ENCODE results near the gene BNIP3. TPM values are rescaled to one million over a fixed set of nuclear protein-coding genes. Genes with fewer than 3 reads are reported as not detected.

BNIP3 gene
- total RNA-seq, 1 donor from 2014 or later, result 88.9 TPM

DNA sequence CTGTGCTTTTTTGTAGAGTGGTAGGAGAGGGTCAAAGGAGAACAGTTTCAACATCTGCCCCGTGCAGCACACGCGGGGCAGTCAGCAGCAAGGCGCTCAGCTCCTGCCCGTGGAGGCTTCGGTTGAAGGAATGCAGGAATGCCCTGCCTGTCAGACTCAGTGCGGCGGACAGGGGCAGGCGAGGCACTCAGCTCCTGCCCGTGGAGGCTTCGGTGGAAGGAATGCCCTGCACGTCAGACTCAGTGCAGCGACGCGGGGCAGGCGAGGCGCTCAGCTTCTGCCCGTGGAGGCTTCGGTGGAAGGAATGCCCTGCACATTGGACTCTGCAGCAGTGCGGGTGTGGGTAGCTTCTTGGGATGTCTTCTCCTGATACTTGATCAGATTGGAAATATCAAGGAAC lies 43.9 kb downstream of the BNIP3 start:
- H3K27ac Mint-ChIP-seq (ENCODE audit: unreplicated experiment), result no peak overlapping the region
- peak; percentile 58 for DNase-seq (ENCODE audit: low spot score)
- no peak overlapping the region for H3K4me3 Mint-ChIP-seq (ENCODE audit: unreplicated experiment)
- no peaks in the 10 kb centered on the region for H3K9me3 Mint-ChIP-seq (ENCODE audit: low read depth)
- peaks cover 22% of the 10 kb centered on the region for H3K36me3 Mint-ChIP-seq (ENCODE audit: low read depth)
- no peaks in the 10 kb centered on the region for H3K27me3 Mint-ChIP-seq (ENCODE audit: low read depth)
- TF ChIP-seq, protein P1, sequence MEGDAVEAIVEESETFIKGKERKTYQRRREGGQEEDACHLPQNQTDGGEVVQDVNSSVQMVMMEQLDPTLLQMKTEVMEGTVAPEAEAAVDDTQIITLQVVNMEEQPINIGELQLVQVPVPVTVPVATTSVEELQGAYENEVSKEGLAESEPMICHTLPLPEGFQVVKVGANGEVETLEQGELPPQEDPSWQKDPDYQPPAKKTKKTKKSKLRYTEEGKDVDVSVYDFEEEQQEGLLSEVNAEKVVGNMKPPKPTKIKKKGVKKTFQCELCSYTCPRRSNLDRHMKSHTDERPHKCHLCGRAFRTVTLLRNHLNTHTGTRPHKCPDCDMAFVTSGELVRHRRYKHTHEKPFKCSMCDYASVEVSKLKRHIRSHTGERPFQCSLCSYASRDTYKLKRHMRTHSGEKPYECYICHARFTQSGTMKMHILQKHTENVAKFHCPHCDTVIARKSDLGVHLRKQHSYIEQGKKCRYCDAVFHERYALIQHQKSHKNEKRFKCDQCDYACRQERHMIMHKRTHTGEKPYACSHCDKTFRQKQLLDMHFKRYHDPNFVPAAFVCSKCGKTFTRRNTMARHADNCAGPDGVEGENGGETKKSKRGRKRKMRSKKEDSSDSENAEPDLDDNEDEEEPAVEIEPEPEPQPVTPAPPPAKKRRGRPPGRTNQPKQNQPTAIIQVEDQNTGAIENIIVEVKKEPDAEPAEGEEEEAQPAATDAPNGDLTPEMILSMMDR (IDR thresholded peaks at IDR 0.05), result no peak
- H3K4me1 Mint-ChIP-seq (ENCODE audit: low read depth), result peaks cover 20% of the 10 kb centered on the region

DNA sequence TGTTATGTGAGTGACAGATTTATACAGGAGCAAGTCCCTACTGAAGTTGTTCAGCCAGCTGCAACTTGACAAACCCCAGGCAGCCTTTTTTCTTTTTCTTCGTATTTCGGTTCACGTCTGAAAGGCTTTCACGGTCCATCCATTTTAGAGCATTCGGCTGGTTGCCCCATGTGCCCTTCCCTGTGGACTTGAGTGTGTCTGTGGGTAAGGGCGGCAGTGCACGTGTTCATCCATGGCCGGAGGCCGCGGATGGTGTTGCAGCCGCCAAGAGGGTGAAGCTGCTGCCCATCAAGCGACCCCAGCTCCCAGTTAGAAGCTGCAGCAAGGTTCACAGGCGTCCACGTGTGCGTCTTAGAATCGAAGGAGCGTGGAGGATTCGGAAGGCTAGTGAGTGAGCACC lies 45.0 kb downstream of the BNIP3 start:
- Mint-ChIP-seq H3K36me3 (ENCODE audit: low read depth) (peaks cover 22% of the 10 kb centered on the region), H3K27me3 (ENCODE audit: low read depth) (no peaks in the 10 kb centered on the region), H3K4me1 (ENCODE audit: low read depth) (peaks cover 23% of the 10 kb centered on the region), H3K9me3 (ENCODE audit: low read depth) (no peaks in the 10 kb centered on the region), H3K4me3 (ENCODE audit: unreplicated experiment) (no peak overlapping the region), H3K27ac (ENCODE audit: unreplicated experiment) (no peak overlapping the region)
- DNase-seq (ENCODE audit: low spot score), result peak; percentile 66
- TF ChIP-seq, protein P1 (IDR thresholded peaks at IDR 0.05), result no peak

DNA sequence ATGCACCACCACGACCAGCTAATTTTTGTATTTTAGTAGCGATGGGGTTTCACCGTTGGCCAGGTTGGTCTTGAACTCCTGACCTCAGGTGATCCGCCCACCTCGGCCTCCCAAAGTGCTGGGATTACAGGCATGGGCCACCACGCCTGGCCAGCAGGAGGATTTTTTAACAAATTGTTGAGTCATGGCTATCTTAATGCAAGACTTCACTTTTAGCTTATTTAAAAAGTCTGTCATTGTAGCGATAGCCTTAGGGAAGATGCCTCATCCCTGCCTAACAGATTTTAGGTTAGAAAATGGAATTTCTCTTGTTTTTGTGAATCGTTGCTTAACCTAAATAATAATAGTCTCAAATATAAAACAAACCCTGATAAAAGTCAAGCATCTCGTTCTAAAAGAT lies 45.4 kb downstream of the BNIP3 start:
- Mint-ChIP-seq H3K9me3 (ENCODE audit: low read depth) (no peaks in the 10 kb centered on the region), H3K27ac (ENCODE audit: unreplicated experiment) (no peak overlapping the region), H3K4me1 (ENCODE audit: low read depth) (peaks cover 27% of the 10 kb centered on the region), H3K27me3 (ENCODE audit: low read depth) (no peaks in the 10 kb centered on the region), H3K36me3 (ENCODE audit: low read depth) (peaks cover 21% of the 10 kb centered on the region), H3K4me3 (ENCODE audit: unreplicated experiment) (no peak overlapping the region)
- TF ChIP-seq, protein P1 (IDR thresholded peaks at IDR 0.05), result no peak
- no peak for DNase-seq (ENCODE audit: low spot score)

DNA sequence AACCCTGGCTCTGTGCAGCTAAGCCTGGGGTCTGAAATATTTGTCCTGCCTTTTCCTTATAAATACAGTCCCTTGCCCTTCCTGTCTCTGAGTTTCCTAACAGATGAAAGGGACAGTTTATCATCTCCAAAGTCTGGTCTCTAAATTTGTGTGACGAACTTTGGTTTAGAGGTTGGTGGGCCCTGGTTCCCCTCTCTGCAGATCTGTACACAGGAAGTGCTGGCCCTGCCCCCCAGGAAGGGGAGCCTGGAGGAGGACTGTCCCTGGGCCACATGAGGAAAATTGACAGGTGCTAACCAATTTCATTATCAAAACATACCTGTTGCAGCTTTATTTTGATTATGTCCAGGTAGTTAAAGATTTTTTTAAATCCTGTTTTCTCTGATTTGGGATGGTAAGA lies 46.5 kb downstream of the BNIP3 start:
- no peak for DNase-seq (ENCODE audit: low spot score)
- no peak overlapping the region for H3K4me3 Mint-ChIP-seq (ENCODE audit: unreplicated experiment)
- H3K27ac Mint-ChIP-seq (ENCODE audit: unreplicated experiment), result no peak overlapping the region
- peaks cover 38% of the 10 kb centered on the region for H3K4me1 Mint-ChIP-seq (ENCODE audit: low read depth)
- H3K36me3 Mint-ChIP-seq (ENCODE audit: low read depth), result peaks cover 10% of the 10 kb centered on the region
- no peaks in the 10 kb centered on the region for H3K27me3 Mint-ChIP-seq (ENCODE audit: low read depth)
- no peaks in the 10 kb centered on the region for H3K9me3 Mint-ChIP-seq (ENCODE audit: low read depth)
- TF ChIP-seq, protein P1 (IDR thresholded peaks at IDR 0.05), result no peak

DNA sequence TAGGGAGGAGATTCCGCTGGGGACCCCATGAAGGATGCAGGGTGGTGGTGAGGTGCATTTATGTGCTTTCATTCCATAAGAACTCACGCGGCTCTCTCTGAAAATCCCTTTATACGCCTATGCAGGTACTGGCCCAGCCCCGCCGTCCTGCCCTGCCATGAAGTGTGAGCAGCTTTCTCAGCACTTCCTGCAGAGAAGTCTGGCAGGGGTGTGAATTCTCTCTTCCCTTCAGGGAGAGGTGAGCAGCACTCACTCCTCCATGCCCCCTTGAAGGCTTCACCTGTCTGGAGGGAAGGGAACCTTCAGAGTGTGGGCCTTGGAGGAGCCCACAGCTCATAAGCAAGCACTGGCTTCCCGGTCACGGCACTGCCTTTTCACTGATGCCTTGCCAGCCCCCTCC lies 47.0 kb downstream of the BNIP3 start:
- Mint-ChIP-seq H3K9me3 (ENCODE audit: low read depth) (no peaks in the 10 kb centered on the region), H3K27ac (ENCODE audit: unreplicated experiment) (no peak overlapping the region), H3K4me3 (ENCODE audit: unreplicated experiment) (no peak overlapping the region), H3K4me1 (ENCODE audit: low read depth) (peaks cover 43% of the 10 kb centered on the region), H3K27me3 (ENCODE audit: low read depth) (no peaks in the 10 kb centered on the region), H3K36me3 (ENCODE audit: low read depth) (peaks cover 9% of the 10 kb centered on the region)
- peak; percentile 41 for DNase-seq (ENCODE audit: low spot score)
- TF ChIP-seq, protein P1 (IDR thresholded peaks at IDR 0.05), result no peak
